ENCODE data around the gene SACM1L.

GRCh38 chr3:45715945-45716344 lies 26.7 kb downstream of the SACM1L start:
- TF ChIP-seq ZNF274 (IDR thresholded peaks at IDR 0.05; ENCODE audit: low read depth, low read length) (no peak), YY1 (IDR thresholded peaks at IDR 0.05; ENCODE audit: insufficient read depth, insufficient read length) (no peak)
